Neural cell (in vitro differentiated cells): ENCODE results near the gene VWA1.

Source experiments
- EP300 ChIP-seq: fragments of 450-650 bp; conservative IDR thresholded peaks from 2 replicates; pipeline ENCODE4 v1.6.1; 2014; ENCODE audit warnings: antibody characterized with exemption, mild to moderate bottlenecking, moderate library complexity; ENCODE audit not compliant: poor library complexity, severe bottlenecking
- EZH2 ChIP-seq: fragments of 200-600, 300-800 bp; shearing (Covaris generic), sonication (generic); IDR thresholded peaks from 2 replicates; pipeline ENCODE4 v1.6.1; 2014; ENCODE audit warnings: antibody characterized with exemption, low read length, borderline replicate concordance, mild to moderate bottlenecking; ENCODE audit not compliant: insufficient read depth, poor library complexity, severe bottlenecking
- POLR2AphosphoS5 ChIP-seq: IDR thresholded peaks from 2 replicates; pipeline ENCODE4 v1.6.1; 2012
- REST ChIP-seq: IDR thresholded peaks from 2 replicates; pipeline ENCODE4 v1.6.1; 2012; ENCODE audit warnings: borderline replicate concordance
- TF ChIP-seq, protein P1 (sequence below): fragments of 450-650 bp; IDR thresholded peaks from 2 replicates; pipeline ENCODE4 v1.5.1; 2014; ENCODE audit warnings: antibody characterized with exemption, mild to moderate bottlenecking, moderate library complexity; ENCODE audit not compliant: poor library complexity, severe bottlenecking

DNA sequence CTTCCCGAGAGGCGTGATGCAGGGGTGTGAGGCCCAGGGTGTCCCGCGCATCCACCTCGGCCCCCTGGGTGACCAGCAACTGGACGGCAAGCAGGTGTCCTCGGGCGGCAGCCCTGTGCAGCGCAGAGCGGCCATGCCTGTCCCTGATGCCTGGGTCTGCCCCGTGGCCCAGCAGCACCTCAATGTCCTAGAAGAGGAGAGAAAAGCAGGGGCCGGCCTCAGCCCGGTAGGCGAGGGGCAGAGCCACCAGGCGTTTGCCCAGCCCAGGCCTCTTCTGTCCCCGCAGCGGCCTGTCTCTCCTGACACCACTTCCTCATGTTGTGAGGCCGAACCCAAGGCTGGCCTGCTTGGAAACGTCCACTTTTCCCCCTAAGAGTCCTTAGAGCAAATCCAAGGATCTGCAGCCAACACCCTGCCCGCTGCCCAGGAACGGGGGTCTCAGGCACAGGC is 16.1 kb upstream of the VWA1 start:
- TF ChIP-seq, protein P1, sequence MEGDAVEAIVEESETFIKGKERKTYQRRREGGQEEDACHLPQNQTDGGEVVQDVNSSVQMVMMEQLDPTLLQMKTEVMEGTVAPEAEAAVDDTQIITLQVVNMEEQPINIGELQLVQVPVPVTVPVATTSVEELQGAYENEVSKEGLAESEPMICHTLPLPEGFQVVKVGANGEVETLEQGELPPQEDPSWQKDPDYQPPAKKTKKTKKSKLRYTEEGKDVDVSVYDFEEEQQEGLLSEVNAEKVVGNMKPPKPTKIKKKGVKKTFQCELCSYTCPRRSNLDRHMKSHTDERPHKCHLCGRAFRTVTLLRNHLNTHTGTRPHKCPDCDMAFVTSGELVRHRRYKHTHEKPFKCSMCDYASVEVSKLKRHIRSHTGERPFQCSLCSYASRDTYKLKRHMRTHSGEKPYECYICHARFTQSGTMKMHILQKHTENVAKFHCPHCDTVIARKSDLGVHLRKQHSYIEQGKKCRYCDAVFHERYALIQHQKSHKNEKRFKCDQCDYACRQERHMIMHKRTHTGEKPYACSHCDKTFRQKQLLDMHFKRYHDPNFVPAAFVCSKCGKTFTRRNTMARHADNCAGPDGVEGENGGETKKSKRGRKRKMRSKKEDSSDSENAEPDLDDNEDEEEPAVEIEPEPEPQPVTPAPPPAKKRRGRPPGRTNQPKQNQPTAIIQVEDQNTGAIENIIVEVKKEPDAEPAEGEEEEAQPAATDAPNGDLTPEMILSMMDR = no peak
- no peak for TF ChIP-seq POLR2AphosphoS5
- TF ChIP-seq EZH2 = no peak
- no peak for TF ChIP-seq REST
- no peak for TF ChIP-seq EP300
